SK-N-MC (cell line): ENCODE results near the gene SH3RF3.

Experiments used
- DNase-seq: peaks from one replicate; pipeline ENCODE4 v3.0.0-alpha.2; 2011; ENCODE audit warnings: low read depth, low spot score
- H3K27ac ChIP-seq: fragments of 200-600 bp; sonication (generic); 2 replicates; pipeline ENCODE4 v1.5.1; 2016; ENCODE audit warnings: mixed run types
- H3K36me3 ChIP-seq: fragments of 200-600 bp; sonication (generic); 2 replicates; pipeline ENCODE4 v1.6.1; 2017; ENCODE audit warnings: antibody characterized with exemption, low read length, mixed read lengths; ENCODE audit not compliant: insufficient read depth
- H3K4me3 ChIP-seq: fragments of 200-600 bp; sonication (generic); 2 replicates; pipeline ENCODE4 v1.5.1; 2016
- H3K9ac ChIP-seq: fragments of 200-600 bp; sonication (generic); 2 replicates; pipeline ENCODE4 v1.8.0; 2017; ENCODE audit warnings: mixed run types, mixed read lengths; ENCODE audit not compliant: insufficient read length
- H3K9me3 ChIP-seq: fragments of 200-600 bp; sonication (generic); 2 replicates; pipeline ENCODE4 v1.6.1; 2017; ENCODE audit warnings: low read depth, mild to moderate bottlenecking, antibody characterized with exemption, low read length, moderate library complexity, mixed read lengths
- EZH2 ChIP-seq: fragments of 200-600 bp; sonication (generic); IDR thresholded peaks from one replicate; pipeline ENCODE4 v1.6.1; 2017; ENCODE audit warnings: antibody characterized with exemption
- FOXP2 ChIP-seq: optimal IDR thresholded peaks from 2 replicates; pipeline ENCODE3; 2011; ENCODE audit warnings: mild to moderate bottlenecking, moderate library complexity; ENCODE audit not compliant: insufficient read depth; ENCODE audit errors: extremely low read length, control extremely low read depth
- POLR2AphosphoS5 ChIP-seq: IDR thresholded peaks from 2 replicates; pipeline ENCODE4 v1.6.1; 2012; ENCODE audit warnings: mild to moderate bottlenecking, low read depth, low read length, borderline replicate concordance

The SH3RF3 gene

GRCh38 chr2:109382951-109383350 is 253.9 kb downstream of the SH3RF3 start:
- Histone ChIP-seq H3K9me3 (no peaks in the 10 kb centered on the region), H3K4me3 (no peak overlapping the region), H3K36me3 (no peaks in the 10 kb centered on the region), H3K9ac (no peak overlapping the region), H3K27ac (no peak overlapping the region)
- TF ChIP-seq EZH2 (no peak), FOXP2 (no peak), POLR2AphosphoS5 (no peak)
- no peak for DNase-seq

GRCh38 chr2:109383505-109384307 is 254.7 kb downstream of the SH3RF3 start:
- no peak for DNase-seq
- TF ChIP-seq POLR2AphosphoS5, result no peak
- TF ChIP-seq FOXP2, result no peak
- TF ChIP-seq EZH2, result no peak
- H3K9me3 ChIP-seq, result no peaks in the 10 kb centered on the region

GRCh38 chr2:109384308-109385271 is 255.6 kb downstream of the SH3RF3 start:
- H3K36me3 ChIP-seq, result no peaks in the 10 kb centered on the region
- no peak overlapping the region for H3K27ac ChIP-seq
- H3K4me3 ChIP-seq, result no peak overlapping the region
- H3K9me3 ChIP-seq, result no peaks in the 10 kb centered on the region
- no peak for DNase-seq
- no peak overlapping the region for H3K9ac ChIP-seq
- no peak for TF ChIP-seq POLR2AphosphoS5
- no peak for TF ChIP-seq EZH2
- no peak for TF ChIP-seq FOXP2

More at GRCh38 chr2:109383505-109384307, 254.7 kb downstream of the SH3RF3 start:
- H3K36me3 ChIP-seq, result no peaks in the 10 kb centered on the region
- no peak overlapping the region for H3K27ac ChIP-seq
- no peak overlapping the region for H3K9ac ChIP-seq
- H3K4me3 ChIP-seq, result no peak overlapping the region

GRCh38 chr2:109385506-109385905 is 256.5 kb downstream of the SH3RF3 start:
- H3K36me3 ChIP-seq, result no peaks in the 10 kb centered on the region

GRCh38 chr2:109386004-109386695 is 257.1 kb downstream of the SH3RF3 start:
- H3K9ac ChIP-seq, result no peak overlapping the region
- DNase-seq, result no peak
- no peaks in the 10 kb centered on the region for H3K9me3 ChIP-seq
- no peak overlapping the region for H3K27ac ChIP-seq
- no peak overlapping the region for H3K4me3 ChIP-seq
- no peaks in the 10 kb centered on the region for H3K36me3 ChIP-seq
- TF ChIP-seq EZH2, result no peak
- TF ChIP-seq FOXP2, result no peak
- no peak for TF ChIP-seq POLR2AphosphoS5

More at GRCh38 chr2:109385506-109385905, 256.5 kb downstream of the SH3RF3 start:
- Histone ChIP-seq H3K9me3 (no peaks in the 10 kb centered on the region), H3K27ac (no peak overlapping the region), H3K9ac (no peak overlapping the region), H3K4me3 (no peak overlapping the region)
- TF ChIP-seq POLR2AphosphoS5, result no peak
- no peak for TF ChIP-seq FOXP2
- TF ChIP-seq EZH2, result no peak
- DNase-seq, result no peak

GRCh38 chr2:109387221-109387735 is 258.3 kb downstream of the SH3RF3 start:
- H3K4me3 ChIP-seq, result no peak overlapping the region
- no peak for TF ChIP-seq POLR2AphosphoS5
- no peak for TF ChIP-seq FOXP2
- TF ChIP-seq EZH2, result no peak
- H3K9me3 ChIP-seq, result no peaks in the 10 kb centered on the region
- DNase-seq, result no peak
- H3K27ac ChIP-seq, result no peak overlapping the region
- no peaks in the 10 kb centered on the region for H3K36me3 ChIP-seq
- no peak overlapping the region for H3K9ac ChIP-seq

- Histone ChIP-seq H3K9ac (no peak overlapping the region), H3K36me3 (no peaks in the 10 kb centered on the region), H3K4me3 (no peak overlapping the region), H3K9me3 (no peaks in the 10 kb centered on the region), H3K27ac (no peak overlapping the region)
- no peak for DNase-seq
- TF ChIP-seq FOXP2, result no peak
- TF ChIP-seq POLR2AphosphoS5, result no peak
- TF ChIP-seq EZH2, result no peak
Measured at GRCh38 chr2:109387778-109388469, 258.9 kb downstream of the SH3RF3 start.
